Measurements from ENCODE around the gene EMID1. TPM values are rescaled to one million over a fixed set of nuclear protein-coding genes. Genes with fewer than 3 reads are reported as not detected.
A peak's percentile ranks its signal among the peaks of the same experiment; 100 is the strongest.
"Not testable (repeated sequence)": the region's sequence is repeated elsewhere in the genome, so short reads cannot be mapped to it uniquely, and the experiment has no call there.

EMID1 gene
- total RNA-seq, 1 donor from 2014 or later, result 0.64 TPM

- intact Hi-C loops (cut with DNase I), result loop anchor here (5.0 kb wide), 1 partner anchor 89 kb away; no protein-coding TSS in a partner anchor
- H3K36me3 ChIP-seq, result no peaks in the 10 kb centered on the region
- H3K27ac ChIP-seq, result no peak overlapping the region
- peaks cover 0 to 8% of the 10 kb centered on the region in 2 donors for H3K9me3 ChIP-seq
- DNase-seq (ENCODE audit: low spot score in 2 of 2), result peak in 1 of 2 donors; percentile 76
- no peaks in the 10 kb centered on the region for H3K27me3 ChIP-seq
- TF ChIP-seq CTCF (IDR thresholded peaks at IDR 0.05), result peak; percentile 90 to 98 (median 97)
- H3K4me3 ChIP-seq, result no peak overlapping the region
- H3K4me1 ChIP-seq, result no peaks in the 10 kb centered on the region
Measured at GRCh38 chr22:29245626-29246385, 40.1 kb downstream of the EMID1 start.

GRCh38 chr22:29247891-29248290 lies 42.2 kb downstream of the EMID1 start:
- not testable (repeated sequence) for H3K9me3 ChIP-seq, H3K4me3 ChIP-seq, H3K36me3 ChIP-seq, H3K27ac ChIP-seq, H3K27me3 ChIP-seq, H3K4me1 ChIP-seq
- intact Hi-C loops (cut with DNase I), result loop anchor here (5.0 kb wide), 1 partner anchor 91 kb away; no protein-coding TSS in a partner anchor
- DNase-seq (ENCODE audit: low spot score in 2 of 2), result peak in 1 of 2 donors; percentile 4

GRCh38 chr22:29251265-29251664 lies 45.6 kb downstream of the EMID1 start:
- Histone ChIP-seq H3K9me3 (no peaks in the 10 kb centered on the region), H3K27ac (no peak overlapping the region), H3K27me3 (no peaks in the 10 kb centered on the region), H3K4me1 (no peaks in the 10 kb centered on the region), H3K4me3 (no peak overlapping the region), H3K36me3 (no peaks in the 10 kb centered on the region)
- peak in 1 of 2 donors; percentile 27 for DNase-seq (ENCODE audit: low spot score in 2 of 2)
- intact Hi-C loops (cut with DNase I), result no loop called here
- no peak for TF ChIP-seq CTCF (IDR thresholded peaks at IDR 0.05)

- H3K4me1 ChIP-seq, result no peaks in the 10 kb centered on the region
- DNase-seq (ENCODE audit: low spot score in 2 of 2), result peak in 1 of 2 donors; percentile 58
- no peaks in the 10 kb centered on the region for H3K9me3 ChIP-seq
- TF ChIP-seq CTCF (IDR thresholded peaks at IDR 0.05), result no peak
- no peak overlapping the region for H3K4me3 ChIP-seq
- no peaks in the 10 kb centered on the region for H3K27me3 ChIP-seq
- H3K27ac ChIP-seq, result no peak overlapping the region
- H3K36me3 ChIP-seq, result no peaks in the 10 kb centered on the region
- intact Hi-C loops (cut with DNase I), result no loop called here
Measured at GRCh38 chr22:29251981-29252911, 46.5 kb downstream of the EMID1 start.

GRCh38 chr22:29253561-29254285 lies 48.0 kb downstream of the EMID1 start:
- Histone ChIP-seq H3K36me3 (no peaks in the 10 kb centered on the region), H3K4me1 (no peaks in the 10 kb centered on the region), H3K27me3 (no peaks in the 10 kb centered on the region), H3K9me3 (no peaks in the 10 kb centered on the region), H3K4me3 (no peak overlapping the region), H3K27ac (no peak overlapping the region)
- intact Hi-C loops (cut with DNase I), result no loop called here
- TF ChIP-seq CTCF (IDR thresholded peaks at IDR 0.05), result no peak
- peak in 1 of 2 donors; percentile 48 for DNase-seq (ENCODE audit: low spot score in 2 of 2)
